K562 treated with DMSO at 1 percent for 4 hours (cell line): ENCODE results near the gene PTPRG. TPM values are rescaled to one million over a fixed set of nuclear protein-coding genes. Genes with fewer than 3 reads are reported as not detected.

ENCODE experiments used
- total RNA-seq: library from RNA; unstranded; fragments of 300-600 nt; gene quantifications from 2 replicates; pipeline ENCODE4 v1.2.3, GENCODE V29; 2022; ENCODE audit not compliant: insufficient read depth

The PTPRG gene
- not detected in 2 replicates for total RNA-seq

DNA sequence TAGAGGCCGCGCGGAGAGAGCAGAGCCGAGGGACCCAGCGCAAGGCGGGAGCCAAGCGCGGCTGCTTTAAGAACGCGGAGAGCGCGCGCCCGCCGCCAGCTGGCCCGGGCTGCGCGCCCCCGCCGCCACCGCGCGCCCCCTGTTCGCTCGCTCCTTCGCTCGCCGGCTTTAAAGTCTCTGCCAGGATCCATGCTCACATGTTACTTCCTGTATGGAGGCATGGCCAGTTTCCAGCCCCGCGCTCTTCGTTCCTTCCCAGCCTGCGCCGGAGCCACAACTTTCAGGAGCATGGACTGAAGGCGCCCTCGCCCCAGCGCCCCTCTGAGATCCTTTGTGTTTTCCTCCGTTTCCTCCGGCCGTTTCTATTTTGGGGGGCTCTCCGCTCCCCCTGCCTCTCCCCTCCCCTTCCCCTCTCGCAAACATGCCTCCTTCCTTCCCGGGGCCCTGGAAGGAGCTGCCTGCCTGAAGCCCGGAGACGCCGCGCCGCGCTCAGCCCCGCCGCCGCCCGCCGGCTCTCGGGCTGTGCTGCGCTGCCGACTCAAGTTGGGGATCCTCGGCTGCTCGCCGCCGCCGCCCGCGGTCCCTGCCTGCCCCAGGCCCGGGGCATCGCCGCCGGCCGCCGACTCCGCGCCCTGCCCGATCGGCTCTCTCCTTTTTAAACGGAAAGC, at the start of gene PTPRG:
PTPRG (plus strand) TSS at position 198 of the 668 bp plus-strand sequence. CDS start 717 bp downstream, outside the sequence.

